DMS79 (cell line): ENCODE data around the gene REEP1.

ENCODE experiments used
- DNase-seq: peaks from one replicate; lab custom pipeline; 2025; lab: John Stamatoyannopoulos, UW

Gene REEP1

DNA sequence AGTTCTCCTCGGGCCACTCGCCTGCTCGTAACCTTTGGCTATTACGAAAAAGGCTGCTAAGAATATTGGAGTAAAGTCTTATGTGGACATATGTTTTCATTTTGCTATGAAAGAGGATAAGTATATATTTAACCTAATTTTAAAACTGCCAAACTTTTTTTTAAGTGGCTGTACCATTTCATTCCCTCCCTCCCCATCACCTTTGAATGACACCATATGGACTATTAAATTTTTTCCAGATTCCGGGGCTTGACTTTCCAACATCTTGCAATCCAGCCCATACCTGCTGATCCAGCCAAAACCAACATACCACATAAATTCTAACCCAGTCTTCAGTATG is 31.5 kb downstream of the REEP1 start:
- DNase-seq, result no peak

DNA sequence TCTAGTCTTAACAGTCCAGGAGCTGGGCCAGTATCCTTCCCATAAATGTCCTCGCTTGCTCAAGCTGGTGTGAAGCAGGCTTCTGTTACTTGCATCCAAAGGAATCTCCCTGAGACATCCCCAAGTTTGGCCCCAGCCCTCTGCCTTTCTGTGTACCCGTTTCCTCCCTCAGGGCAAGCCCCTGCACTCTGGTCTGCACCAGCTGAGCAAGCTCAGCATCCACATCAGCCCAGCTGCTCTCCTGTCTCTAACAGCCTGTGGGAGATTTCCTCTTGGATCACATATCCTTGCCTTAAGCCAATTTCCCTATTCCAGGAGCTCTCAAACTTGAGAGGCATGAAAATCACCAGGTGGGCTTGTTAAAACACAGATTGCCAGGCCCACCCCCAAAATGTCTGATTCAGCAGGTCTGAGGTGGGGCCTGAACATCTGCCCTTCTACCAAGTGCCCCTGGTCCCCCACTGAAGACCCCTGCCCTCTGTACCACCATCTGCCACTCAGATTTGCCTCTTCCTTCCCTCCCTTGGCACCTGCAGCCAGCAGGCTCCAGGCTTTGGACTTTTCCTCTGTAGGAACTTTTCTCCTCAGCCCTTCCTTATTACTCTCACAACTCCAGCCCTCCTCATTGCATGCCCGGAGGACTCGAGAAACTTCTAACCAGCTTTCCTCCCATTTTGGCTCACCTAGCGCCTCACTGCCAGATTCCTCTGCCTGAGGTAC is 32.1 kb downstream of the REEP1 start:
- DNase-seq, result no peak

DNA sequence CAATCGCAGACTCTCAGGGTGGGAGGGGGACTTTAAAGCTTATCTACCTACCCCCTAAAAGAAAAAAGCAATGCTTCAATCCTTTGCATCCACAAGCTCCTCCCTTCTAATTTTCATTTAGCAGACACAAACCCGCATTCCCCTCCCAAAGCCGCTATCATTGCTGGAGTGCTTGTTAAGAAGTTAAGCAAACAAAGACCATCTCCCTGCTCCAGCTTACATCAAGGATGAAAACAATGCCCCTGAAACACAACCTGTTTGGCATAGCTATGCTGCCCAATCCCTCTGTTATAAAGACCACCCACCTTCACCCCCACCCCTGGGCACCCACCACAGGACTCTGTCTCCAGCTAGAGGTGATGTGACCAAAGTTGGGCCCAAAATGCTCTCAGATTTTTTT is 33.0 kb downstream of the REEP1 start:
- no peak for DNase-seq

DNA sequence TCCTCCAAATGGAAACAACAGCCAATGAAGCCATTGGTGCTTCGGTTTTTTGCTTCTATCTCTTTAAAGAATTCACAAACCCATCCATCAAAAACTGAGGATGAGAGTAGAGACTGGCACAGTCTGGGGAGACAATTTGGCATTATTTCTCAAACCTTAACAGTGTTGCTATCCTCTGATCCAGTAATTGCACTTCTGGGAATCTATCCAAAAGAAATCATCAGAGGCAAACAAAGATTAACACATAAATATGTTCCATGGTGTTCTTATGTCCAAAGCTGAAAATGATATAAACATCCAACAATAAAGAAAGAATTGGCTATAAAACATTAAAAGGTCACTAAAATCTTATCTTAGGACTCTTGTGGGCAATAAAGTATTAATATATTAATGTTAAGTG is 35.1 kb downstream of the REEP1 start:
- DNase-seq, result peak; percentile 18

DNA sequence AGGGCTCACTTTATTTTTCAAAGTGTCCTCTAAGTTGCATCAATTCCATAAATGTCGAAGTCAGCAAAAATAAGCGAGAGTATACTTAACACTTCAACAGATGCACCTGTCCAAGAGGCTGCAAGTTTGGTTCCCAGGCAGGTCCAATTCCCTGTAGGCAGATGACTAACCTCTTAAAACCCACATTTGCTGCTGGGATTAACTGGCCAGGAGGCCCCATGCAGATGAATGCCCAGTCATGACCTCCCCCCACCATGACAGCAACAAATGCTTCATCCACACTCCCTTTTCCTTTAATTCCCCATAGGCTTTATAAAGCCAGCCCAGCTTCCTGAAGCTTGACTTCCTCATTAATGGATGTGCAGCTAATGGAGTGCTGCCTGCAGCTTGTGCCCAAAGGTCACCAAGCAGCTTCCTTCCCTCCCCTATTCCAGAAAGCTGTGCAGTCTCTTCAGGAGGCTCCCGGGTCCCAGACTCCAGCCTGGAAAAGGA is 35.7 kb downstream of the REEP1 start:
- DNase-seq, result no peak

DNA sequence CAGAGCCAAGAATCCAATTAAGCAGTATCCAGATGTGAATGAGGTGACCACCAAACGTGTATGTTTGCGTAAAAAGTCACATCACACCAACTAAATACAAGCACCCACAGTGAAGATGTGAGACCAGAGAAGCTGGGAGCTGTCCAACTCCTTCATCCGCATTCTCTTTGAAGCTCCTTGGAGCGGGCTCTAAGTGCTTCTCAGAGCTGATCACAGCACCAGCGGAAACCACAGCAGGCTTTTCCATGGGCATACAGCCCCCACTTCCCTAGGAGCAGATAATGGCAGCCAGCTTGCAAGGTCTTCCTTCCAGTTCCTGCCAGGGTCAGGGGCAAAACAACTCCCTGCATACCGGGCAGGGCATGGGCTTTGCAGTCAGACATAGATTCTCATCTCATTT is 36.4 kb downstream of the REEP1 start:
- peak; percentile 73 for DNase-seq

DNA sequence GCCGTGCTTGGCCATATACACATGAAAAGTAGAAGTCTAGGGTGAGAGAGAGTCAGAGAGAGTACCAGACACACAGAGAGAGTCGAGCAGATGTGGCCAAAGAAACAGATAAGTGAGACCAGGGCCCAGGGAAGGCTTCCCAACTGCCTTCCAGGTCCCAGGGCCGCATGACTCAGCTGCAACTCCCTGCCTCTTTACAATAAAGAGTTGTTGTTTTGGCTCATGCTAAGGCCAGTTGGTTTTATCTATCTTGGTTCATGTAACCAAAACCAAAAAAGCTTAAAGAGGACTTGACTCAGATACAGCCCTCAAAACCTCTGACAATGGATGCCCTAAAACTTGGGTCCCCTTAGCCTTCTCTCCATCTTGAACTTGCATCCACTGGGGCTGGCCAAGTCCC is 36.9 kb downstream of the REEP1 start:
- no peak for DNase-seq

DNA sequence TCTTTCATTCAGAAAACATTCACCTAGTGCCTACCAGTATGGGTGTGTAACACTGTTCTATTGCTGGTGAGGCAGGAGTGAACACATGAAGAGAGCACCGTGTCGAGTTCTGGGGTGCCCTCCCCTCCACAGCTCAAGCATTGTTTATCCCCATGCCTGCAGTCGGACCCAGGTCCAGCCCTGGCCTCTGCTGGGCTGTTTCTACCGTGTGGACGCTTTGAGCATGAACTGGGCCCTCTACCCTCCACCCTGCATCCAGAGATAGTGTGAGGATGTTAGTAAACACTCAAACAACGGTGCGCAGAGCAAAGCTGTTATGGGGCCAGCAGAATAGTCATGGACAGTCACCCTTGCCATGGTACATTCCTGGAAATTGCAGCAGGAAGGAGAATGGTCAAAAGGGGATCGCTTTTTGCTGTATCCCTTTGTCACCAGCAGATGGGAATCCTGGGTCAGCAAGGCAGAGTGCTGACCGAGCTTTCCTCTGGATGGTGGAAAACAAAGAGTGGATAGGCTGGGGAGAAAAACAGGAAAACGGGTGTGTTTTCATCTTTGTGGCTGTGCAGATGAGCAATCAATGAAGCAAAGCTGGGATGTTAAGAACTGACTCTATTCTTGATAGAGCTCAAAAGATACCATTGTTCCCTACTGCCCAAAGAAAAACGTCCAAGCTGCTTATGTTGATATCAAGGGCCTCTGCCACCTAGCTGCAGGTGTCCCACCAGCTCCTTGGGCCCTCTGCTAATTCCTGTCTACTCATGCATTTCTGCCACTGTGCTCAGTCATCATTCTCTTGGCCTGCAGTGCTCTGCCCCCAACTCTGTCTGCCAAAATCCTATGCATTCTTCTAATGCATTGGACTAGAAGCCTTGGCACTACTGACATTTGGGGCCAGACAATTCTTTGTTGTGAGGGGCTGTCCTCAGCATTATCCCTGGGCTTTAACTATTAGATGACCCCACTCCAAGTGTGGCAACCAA is 38.7 kb downstream of the REEP1 start:
- no peak for DNase-seq

DNA sequence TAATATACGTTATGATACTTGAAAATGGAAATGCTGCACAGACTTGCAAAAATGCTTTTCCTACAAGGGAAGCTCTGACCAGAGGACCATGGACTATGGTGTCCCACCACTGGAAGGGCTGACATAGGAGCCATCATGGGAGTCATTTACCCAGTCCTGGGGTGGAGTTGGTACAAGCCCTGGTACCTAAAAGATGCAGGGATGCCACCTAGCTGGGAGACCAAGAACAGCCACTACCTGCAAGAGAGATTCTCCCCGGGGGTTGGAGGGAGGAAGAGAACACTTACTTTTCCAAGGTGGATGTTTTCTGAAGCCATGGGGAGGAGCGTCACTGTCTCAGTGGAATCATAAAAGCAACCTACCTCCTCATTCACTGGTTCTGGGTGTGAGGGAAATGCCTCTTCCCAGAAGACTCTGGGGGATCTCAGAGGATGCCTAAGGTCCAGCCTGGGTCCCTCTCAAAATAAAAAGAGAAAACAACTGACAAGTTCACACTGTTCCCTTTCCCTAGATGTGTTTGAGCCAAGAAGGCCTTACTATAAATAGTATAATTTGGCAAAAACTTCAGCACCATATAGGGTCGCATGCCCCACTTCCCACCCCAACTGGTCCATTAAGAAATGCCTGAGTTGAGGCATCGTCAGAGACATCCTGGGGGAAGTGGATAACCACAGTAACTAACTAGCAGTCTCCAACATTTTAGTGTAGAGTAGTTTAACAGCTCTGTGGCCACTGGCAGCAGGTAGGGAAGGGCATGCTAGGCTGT is 39.9 kb downstream of the REEP1 start:
- no peak for DNase-seq

DNA sequence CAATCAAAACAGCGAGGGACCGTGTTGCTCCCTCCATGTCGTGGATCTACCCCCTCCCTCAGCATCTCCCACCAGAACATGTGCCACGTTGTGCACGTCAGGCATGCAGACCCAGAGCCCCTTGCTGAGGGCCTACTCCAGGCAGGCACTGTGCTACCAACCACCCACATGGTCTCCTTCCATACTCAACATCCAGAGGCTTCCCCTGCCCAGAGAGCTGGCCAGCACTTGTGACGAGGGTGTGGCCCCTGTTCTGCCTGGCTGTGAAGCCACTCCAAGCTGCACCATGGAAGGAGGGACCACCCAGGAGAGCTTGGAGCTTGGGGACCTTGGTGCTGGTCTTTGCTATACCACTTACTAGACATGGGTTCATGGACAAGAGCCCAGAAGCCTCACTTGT is 40.5 kb downstream of the REEP1 start:
- no peak for DNase-seq

DNA sequence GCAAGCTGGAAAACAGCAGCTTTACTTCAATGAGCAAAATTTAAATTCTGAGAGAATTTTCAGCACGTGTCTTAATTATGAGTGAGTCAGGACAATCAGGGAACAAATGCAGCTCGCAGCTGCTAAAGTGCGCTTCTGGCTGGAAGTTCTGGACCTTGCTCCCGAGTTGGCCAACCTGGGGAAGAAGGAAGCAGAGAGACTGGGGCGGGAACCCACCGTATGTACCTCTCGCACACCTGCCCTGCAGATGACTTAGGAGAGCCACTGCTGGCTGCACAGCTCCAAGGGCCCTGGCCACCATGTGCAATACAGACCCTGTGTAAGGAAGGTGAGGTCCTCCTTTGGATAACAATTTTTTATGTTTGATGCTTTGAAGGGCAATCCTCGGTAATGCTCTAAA is 42.4 kb downstream of the REEP1 start:
- DNase-seq, result no peak

DNA sequence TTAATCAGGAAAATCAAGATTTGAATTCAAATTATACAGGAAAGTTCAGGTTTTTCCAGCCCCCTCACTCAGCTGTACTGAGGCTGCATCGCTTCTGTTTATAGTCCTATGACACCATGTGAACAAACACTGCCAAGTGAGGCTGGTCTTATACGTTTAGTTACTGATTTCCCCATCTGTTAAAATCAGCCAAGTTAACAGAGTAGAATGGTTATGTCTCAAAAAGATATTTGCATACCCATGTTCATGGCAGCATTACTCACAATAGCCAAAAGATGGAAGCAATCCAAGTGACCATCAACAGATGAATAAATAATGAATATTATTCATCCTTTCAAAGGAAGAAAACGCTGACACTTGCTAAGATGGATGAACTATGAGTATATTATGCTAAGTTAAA is 43.8 kb downstream of the REEP1 start:
- no peak for DNase-seq

DNA sequence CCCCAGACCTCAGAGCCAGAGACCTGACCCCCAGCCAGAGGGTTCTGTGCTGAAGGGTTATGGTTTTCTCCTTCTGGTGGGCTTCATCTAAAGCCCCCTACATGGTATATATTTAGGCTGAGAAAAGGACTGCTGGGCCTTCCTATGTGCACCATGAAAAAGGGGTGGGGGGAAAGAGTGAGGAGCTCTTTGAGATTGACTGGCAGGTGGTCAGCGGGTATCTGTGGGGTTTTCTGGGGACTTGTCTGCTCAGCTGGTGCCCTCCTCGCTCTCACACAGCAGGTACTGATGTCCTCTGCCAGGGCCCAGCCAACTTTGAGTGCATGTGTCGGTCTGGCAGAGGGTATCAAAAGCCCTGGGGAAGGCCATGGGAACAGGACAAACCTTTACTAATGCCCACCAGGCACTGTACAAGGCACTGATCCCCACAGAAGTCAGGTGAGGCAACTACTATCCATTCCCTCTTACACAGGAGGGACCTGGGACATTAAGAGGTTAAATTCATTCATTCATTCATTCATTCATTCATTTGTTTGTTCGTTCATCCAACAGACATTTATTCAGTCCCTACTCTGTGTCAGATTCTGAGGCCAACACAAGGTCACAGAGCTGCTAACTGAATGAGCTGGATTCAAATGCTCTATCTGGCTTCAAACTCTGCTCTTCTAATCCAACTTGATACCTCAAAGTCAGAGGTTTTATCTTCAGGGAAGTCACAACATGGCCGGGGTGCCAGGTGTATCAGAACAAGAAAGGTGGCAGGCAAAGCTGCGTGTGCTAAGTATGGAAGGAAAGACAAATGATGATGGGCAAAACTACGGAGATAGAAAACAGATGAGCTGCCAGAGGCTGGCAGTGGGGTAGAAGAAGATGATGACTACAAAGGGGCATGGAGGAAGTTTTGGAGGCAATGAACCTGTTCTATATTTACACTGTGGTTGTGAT is 44.6 kb downstream of the REEP1 start:
- DNase-seq, result no peak

DNA sequence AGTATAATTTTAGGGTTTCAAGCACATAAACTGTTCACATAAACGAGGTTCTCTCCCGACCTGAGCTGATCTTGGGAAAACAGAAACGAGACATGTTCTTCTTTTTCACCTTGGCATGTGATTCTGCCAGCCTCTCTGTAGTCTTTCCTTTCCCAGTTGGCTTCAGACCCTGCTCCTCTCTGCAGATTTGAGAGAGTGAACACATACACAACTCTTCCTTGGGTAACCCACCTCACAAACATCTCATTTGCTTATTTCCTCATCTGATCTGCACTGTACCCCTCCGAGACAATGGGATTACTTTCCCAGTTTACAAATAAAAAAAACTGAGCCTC is 46.1 kb downstream of the REEP1 start:
- no peak for DNase-seq

DNA sequence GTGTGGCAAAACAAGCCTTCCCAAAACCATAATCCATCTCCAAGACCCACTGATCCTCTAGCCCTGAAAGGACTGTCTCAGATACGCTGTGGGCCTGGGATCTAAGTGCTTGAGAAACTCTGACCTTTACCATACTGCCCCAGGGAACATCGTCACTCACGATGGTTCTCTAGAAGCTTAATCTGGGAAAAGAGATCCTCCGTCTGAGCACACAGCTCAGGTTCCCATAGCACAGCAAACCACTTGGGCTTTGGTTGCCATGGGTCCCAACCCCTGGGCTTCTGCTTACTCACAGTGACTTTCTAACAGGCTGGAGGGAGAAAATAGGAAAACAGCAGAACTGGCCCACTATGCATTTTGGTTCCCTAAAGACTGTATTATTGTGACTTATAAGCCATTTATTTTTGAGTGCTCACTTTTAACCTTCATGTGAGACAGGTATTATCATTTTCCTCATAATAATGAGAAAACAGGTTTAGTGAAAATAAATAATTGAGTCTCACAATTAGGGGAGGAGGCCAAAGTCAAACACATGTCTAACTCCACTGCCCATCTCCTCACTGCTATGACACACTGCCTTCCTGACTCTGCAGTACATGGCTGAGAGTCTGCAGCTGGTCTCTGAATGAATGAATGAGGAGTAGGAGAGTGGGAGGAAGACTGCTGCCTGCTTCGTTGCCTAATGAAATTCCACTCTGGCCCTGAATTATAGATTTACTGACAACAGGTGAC is 46.7 kb downstream of the REEP1 start:
- DNase-seq, result no peak

DNA sequence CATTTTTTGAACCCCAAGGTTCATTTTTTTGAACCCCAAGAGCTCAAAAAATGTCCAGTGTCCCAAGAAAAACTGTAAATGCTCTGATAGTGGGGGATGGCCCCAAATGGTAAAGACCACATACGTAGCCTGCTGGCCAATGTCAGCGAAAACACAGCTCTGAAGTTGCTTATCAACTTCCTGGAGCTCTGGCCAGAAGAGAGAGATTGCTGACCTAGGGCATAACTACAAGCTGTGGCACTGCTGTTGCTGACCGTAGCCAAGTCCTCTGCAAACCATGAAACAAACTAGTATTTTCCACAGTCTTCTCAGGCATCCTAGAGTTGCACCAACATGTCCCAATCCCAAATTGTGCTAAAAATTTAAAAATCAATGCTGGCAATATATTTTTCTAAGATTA is 50.9 kb downstream of the REEP1 start:
- no peak for DNase-seq

DNA sequence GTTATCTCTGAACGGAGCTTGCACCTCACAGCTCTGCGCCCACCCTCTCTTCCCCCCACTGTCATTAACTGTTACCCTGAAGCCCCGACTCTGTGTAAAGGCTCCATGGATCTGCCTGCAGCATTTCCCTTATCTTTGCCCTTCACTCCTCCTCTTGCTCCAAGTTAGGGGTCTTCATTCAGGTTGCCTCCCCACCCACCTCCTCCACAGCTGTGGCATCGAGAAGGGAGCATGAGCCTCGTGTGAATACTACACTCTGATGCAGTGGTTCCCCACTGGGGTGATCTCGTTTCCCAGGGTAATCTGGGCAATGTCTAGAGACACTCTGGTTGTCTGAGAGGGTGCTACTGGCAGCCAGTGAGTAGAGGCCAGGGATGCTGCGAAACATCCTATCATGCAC is 51.4 kb downstream of the REEP1 start:
- DNase-seq, result no peak

DNA sequence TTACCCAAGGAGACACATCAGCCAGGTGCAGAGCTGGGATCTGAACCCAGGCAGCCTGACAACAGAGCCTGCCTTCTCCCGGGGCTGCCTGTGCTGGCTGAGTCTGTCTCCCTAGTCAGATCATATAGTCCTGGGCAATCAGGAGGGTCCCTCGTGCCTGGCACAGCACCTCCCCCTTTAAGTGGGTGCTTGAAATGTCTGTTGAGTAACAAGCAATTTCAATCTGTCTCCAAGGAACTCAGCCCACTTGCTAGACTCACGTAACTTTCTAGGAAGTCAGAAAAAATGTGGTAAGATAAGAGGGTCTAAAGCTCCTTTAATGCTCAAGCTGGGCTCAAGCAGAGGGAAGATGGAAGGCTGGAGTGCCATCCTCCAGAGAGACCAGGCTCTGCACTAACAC is 51.9 kb downstream of the REEP1 start:
- no peak for DNase-seq

DNA sequence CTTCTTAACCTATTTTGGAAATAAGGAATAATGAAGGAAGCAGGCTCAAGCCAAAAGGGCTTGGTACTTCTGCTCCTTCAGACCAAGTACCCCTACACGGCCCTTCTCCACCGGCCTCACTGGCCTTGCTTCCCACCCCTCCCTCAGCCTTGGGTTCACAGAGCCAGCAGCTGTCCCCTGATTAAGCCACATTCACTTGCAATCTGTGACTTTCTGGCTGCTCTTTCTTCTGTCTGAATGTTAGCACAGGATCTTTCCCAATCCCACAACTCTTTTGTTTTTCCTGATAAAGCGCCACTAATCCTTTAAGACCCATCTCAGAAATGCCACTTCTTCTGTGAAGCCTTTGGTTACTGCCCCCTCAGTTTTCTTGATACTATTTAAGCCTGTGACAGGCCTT is 52.4 kb downstream of the REEP1 start:
- DNase-seq, result no peak

DNA sequence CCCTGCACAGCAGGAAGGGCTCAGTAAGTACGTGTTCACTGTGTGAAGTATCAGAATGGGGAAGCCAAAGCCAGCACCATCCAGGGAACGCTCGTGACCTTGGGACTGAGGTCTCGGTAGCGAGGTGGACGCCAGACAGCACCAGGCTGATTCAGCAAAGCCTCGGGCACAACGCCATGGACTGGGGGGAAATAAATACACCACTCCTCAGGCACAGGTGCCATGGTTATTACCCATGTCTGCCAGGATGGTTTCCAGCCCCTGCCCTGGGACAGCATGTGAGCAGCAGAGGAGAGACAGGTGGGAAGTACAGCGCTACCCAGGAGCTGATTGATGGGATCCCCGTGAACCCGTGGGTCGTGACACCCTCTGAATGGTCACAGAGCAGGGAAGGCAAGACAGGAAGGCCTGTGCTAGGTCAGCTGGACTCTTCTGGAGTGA is 53.0 kb downstream of the REEP1 start:
- DNase-seq, result no peak
